ENCODE data around the gene DLGAP1.

DNA sequence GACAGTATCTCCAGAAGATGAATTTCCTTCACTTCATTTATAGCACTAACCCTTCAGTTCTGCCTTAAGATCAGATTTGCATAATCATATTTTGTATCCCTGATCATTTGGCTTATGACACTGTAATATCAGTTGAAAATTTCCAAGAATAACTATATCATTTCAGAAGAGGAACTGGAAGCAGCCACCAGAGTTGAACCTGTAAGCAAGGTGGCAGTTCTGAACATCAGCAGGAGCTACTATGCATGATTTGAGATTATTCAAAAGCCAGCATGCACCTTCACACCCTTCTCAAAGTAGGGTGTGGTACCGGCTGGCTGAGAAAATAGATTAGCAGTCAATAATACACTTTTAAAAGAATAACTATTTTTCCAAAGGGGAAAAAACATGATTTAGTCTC is 328.2 kb downstream of the DLGAP1 start:
- TF ChIP-seq, protein P1, sequence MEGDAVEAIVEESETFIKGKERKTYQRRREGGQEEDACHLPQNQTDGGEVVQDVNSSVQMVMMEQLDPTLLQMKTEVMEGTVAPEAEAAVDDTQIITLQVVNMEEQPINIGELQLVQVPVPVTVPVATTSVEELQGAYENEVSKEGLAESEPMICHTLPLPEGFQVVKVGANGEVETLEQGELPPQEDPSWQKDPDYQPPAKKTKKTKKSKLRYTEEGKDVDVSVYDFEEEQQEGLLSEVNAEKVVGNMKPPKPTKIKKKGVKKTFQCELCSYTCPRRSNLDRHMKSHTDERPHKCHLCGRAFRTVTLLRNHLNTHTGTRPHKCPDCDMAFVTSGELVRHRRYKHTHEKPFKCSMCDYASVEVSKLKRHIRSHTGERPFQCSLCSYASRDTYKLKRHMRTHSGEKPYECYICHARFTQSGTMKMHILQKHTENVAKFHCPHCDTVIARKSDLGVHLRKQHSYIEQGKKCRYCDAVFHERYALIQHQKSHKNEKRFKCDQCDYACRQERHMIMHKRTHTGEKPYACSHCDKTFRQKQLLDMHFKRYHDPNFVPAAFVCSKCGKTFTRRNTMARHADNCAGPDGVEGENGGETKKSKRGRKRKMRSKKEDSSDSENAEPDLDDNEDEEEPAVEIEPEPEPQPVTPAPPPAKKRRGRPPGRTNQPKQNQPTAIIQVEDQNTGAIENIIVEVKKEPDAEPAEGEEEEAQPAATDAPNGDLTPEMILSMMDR (IDR thresholded peaks at IDR 0.05): no peak
- TF ChIP-seq POLR2A (IDR thresholded peaks at IDR 0.05; ENCODE audit: low read depth): no peak
